Thoracic aorta (tissue), 2 donors: Measurements from ENCODE around the gene TRAF2. TPM values are rescaled to one million over a fixed set of nuclear protein-coding genes. Genes with fewer than 3 reads are reported as not detected.

Experiments
- ATAC-seq: fragments of 150-250 bp; one replicate; pipeline ENCODE4 v1.8.0; 2017; ENCODE audit warnings: low read depth; ENCODE audit not compliant: insufficient number of reproducible peaks, low FRiP score
- DNase-seq: peaks from one replicate; pipeline ENCODE4 v3.0.0-alpha.2; 2020; ENCODE audit warnings: low spot score
- H3K27ac ChIP-seq, 2 donors: fragments of 200-600 bp; sonication (generic); 1 replicate in 1 of 2; 2 replicates in 1 of 2; pipeline ENCODE4 v1.5.1; 2016; ENCODE audit warnings: mild to moderate bottlenecking in 2 of 2, moderate library complexity in 2 of 2
- H3K27me3 ChIP-seq: fragments of 200-600 bp; sonication (generic); replicated peaks from 2 replicates; pipeline ENCODE4 v1.6.0; 2016; ENCODE audit warnings: mild to moderate bottlenecking; ENCODE audit not compliant: insufficient read depth
- H3K36me3 ChIP-seq: fragments of 200-600 bp; sonication (generic); one replicate; pipeline ENCODE4 v1.5.1; 2016
- H3K4me1 ChIP-seq, 2 donors: fragments of 200-600 bp; sonication (generic); 1 replicate in 1 of 2; 2 replicates in 1 of 2; pipeline versions ENCODE4 v1.5.1 to v1.6.0; 2016; ENCODE audit warnings: low read depth in 2 of 2, mild to moderate bottlenecking in 1 of 2; ENCODE audit not compliant: control insufficient read depth in 1 of 2
- H3K4me3 ChIP-seq: fragments of 200-600 bp; sonication (generic); 2 replicates; pipeline ENCODE4 v1.5.1; 2016; ENCODE audit warnings: mild to moderate bottlenecking
- H3K9me3 ChIP-seq: fragments of 200-600 bp; sonication (generic); 2 replicates; pipeline ENCODE4 v1.5.1; 2016
- CTCF ChIP-seq: fragments of 200-600 bp; sonication (generic); IDR thresholded peaks from one replicate; pipeline ENCODE4 v1.5.1; 2019; ENCODE audit warnings: antibody characterized with exemption
- total RNA-seq, 2 donors: library from RNA; depleted of rRNA; stranded (reverse); fragments of >200 nt; gene quantifications; one replicate each; pipeline versions ENCODE4 v1.1.0 to v1.2.3, GENCODE V29; 2016

TRAF2 gene
- total RNA-seq, 2 donors from 2014 or later, result 11.6 to 12.9 TPM

GRCh38 chr9:136899196-136899595, 12.9 kb downstream of the TRAF2 start:
- no peak for TF ChIP-seq CTCF
- H3K27me3 ChIP-seq, result no peaks in the 10 kb centered on the region
- peaks cover 3% of the 10 kb centered on the region for H3K36me3 ChIP-seq
- H3K27ac ChIP-seq, result no peak overlapping the region
- DNase-seq (no peak), ATAC-seq (no peak)
- peaks cover 18 to 40% of the 10 kb centered on the region in 2 donors for H3K4me1 ChIP-seq
- H3K9me3 ChIP-seq, result no peaks in the 10 kb centered on the region
- no peak overlapping the region for H3K4me3 ChIP-seq

DNA sequence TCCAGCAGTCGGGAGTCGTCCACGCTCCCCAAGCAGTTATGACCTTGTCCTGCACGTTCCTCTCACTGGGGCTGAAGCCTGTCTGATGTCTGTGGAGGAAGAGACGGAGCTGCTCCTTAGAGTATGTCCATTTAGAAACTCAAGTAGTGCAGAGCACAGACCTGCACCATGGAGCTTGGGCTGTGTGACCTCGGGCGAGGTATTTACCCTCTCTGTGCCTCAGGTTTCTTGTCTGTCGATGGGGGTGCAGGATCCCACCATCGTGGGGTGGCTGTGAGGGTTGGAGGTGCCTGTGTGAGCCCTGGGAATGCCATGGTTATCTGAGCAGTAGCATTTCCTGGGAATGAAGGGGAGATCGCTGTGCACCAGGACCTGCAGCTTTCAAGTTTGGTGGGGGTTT, 14.2 kb downstream of the TRAF2 start:
- DNase-seq (no peak), ATAC-seq (no peak)
- H3K27me3 ChIP-seq, result no peaks in the 10 kb centered on the region
- TF ChIP-seq CTCF, result no peak
- H3K4me1 ChIP-seq, result peaks cover 18 to 40% of the 10 kb centered on the region in 2 donors
- H3K4me3 ChIP-seq, result no peak overlapping the region
- no peaks in the 10 kb centered on the region for H3K36me3 ChIP-seq
- no peaks in the 10 kb centered on the region for H3K9me3 ChIP-seq
- H3K27ac ChIP-seq, result peak overlapping the region in 1 of 2 donors; percentile 77

DNA sequence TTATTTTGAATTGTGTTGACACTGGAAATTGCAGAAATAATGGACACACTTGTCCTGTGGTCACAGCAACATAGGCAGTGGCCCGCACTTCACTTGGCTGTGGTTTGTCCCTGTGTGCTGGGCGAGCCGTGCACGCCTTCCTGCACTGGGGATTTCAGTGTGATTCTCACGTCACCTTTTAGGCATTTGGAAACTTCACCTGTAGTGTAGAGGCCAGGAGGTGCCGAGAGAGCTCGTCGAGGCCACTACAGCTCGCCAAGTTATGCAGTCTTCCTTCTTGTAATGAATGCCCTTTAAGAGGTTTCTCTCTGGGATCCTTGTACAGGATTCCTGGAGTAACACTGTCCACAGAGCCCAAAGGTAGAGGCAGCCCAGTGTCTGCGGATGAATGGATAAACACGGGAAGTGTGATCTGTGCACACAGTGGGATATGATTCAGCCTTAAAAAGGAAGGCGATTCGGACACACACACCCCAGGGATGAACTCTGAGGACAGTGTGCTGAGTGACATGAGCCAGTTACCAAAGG, 14.7 kb downstream of the TRAF2 start:
- peak overlapping the region; percentile 70 to 77 for H3K27ac ChIP-seq
- DNase-seq, result no peak
- H3K9me3 ChIP-seq, result no peaks in the 10 kb centered on the region
- no peaks in the 10 kb centered on the region for H3K36me3 ChIP-seq
- no peak overlapping the region for H3K4me3 ChIP-seq
- ATAC-seq, result no peak
- peaks cover 18 to 40% of the 10 kb centered on the region in 2 donors for H3K4me1 ChIP-seq
- TF ChIP-seq CTCF, result no peak
- H3K27me3 ChIP-seq, result no peaks in the 10 kb centered on the region

DNA sequence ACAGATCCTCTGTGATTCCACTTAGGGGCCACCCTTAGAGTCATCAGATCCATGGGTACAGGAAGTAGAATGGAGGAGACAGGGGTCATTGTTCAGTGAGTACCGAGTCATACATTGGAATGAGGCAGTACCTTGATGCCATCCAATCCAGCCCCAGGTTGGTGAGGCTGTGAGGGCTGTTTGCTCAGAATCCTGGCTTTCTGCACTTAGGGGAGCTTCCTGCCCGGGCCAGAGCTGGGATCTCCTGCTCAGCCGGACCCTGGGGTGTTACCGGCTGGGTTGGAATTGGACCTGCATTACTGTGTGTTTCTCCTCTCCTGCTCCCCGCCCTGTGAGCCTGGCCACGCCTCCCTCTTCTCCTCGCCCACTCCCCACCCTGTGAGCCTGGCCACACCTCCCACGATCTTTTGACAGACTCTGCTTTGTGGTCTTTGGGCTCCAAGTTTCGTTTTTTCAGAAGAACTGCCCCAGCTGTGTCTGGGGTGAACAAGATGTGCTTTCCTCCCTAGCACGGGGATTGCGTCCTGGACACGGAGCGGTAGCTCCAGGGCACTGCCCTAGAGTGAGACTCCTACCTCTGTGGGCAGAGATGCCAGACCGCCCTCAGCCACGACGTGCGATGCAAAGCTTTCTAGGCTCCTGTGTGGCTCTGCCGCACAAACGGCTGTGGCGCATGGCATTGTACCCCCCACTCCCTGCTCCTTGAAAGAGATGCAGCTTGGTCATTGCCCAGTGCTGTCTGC, 15.4 kb downstream of the TRAF2 start:
- Histone ChIP-seq H3K27ac (peak overlapping the region; percentile 70 to 77), H3K9me3 (no peaks in the 10 kb centered on the region), H3K4me1 (peaks cover 18 to 40% of the 10 kb centered on the region in 2 donors), H3K36me3 (no peaks in the 10 kb centered on the region), H3K4me3 (peak overlapping the region; percentile 54), H3K27me3 (no peaks in the 10 kb centered on the region)
- no peak for DNase-seq
- TF ChIP-seq CTCF, result no peak
- no peak for ATAC-seq

DNA sequence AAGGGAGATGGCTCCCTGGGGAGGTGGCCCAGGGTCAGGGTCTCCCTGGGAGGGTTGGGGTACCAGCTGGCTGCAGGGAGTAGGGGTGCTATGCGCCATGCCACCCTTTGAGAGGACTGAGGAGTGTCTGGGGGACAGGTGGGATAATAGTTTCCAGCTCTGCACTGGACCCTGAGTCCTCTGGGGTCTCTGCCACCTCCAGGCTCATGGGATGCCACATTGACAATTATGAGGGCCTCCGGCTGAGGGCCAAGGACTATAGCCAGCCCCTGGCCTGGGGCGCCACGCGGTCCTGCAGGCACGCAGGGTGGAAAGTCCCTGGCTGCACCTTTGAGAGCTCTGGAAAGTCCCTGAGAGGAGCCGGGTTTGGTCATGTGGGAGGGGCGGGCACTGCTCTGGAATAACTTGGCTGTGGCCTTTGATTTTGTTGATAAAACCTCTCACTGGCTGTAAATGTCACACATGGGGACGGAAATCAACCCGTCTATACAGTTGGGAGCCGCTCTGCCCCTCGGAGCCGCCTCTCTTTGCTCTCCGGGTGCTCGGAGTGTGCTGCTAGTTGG, 16.0 kb downstream of the TRAF2 start:
- Histone ChIP-seq H3K36me3 (no peaks in the 10 kb centered on the region), H3K4me1 (peaks cover 18 to 40% of the 10 kb centered on the region in 2 donors), H3K27me3 (no peaks in the 10 kb centered on the region), H3K9me3 (no peaks in the 10 kb centered on the region), H3K27ac (peak overlapping the region; percentile 70 to 77), H3K4me3 (peak overlapping the region; percentile 54)
- ATAC-seq (peak; percentile 68), DNase-seq (peak; percentile 19)
- TF ChIP-seq CTCF, result no peak
